Liver (tissue), 9 donors: ENCODE results near the gene RIIAD1. TPM values are rescaled to one million over a fixed set of nuclear protein-coding genes. Genes with fewer than 3 reads are reported as not detected.

Experiments used
- DNase-seq: peaks from one replicate; pipeline ENCODE4 v3.0.0-alpha.2; 2017; ENCODE audit warnings: low spot score
- H3K27ac ChIP-seq, 2 donors: one replicate each; pipeline ENCODE4 v1.7.0; 2013; ENCODE audit warnings: inconsistent platforms in 2 of 2, low read length in 2 of 2, control low read depth in 1 of 2, low read depth in 1 of 2, mild to moderate bottlenecking in 1 of 2
- H3K27me3 ChIP-seq, 4 donors: one replicate each; pipeline versions ENCODE4 v1.6.1 to v1.7.0; 2013; ENCODE audit warnings: low read length in 3 of 4, inconsistent platforms in 1 of 4, mild to moderate bottlenecking in 1 of 4, moderate library complexity in 1 of 4; ENCODE audit not compliant: control insufficient read depth in 4 of 4, insufficient read depth in 4 of 4
- H3K36me3 ChIP-seq, 4 donors: one replicate each; pipeline versions ENCODE4 v1.6.1 to v1.7.0; 2013; ENCODE audit warnings: low read length in 3 of 4, mild to moderate bottlenecking in 3 of 4, low read depth in 1 of 4, moderate library complexity in 1 of 4; ENCODE audit not compliant: control insufficient read depth in 4 of 4, insufficient read depth in 3 of 4
- H3K4me1 ChIP-seq, 4 donors: one replicate each; pipeline versions ENCODE4 v1.6.1 to v1.7.0; 2013; ENCODE audit warnings: low read length in 3 of 4, mild to moderate bottlenecking in 3 of 4, moderate library complexity in 1 of 4; ENCODE audit not compliant: control insufficient read depth in 4 of 4, insufficient read depth in 4 of 4
- H3K4me3 ChIP-seq, 3 donors: one replicate each; pipeline versions ENCODE4 v1.6.1 to v1.7.0; 2013; ENCODE audit warnings: low read length in 3 of 3, control low read depth in 1 of 3, low read depth in 1 of 3, mild to moderate bottlenecking in 1 of 3
- H3K9ac ChIP-seq, 2 donors: one replicate each; pipeline ENCODE4 v1.7.0; 2013; ENCODE audit warnings: low read length in 2 of 2, mild to moderate bottlenecking in 2 of 2, moderate library complexity in 2 of 2, control low read depth in 1 of 2, low read depth in 1 of 2
- H3K9me3 ChIP-seq, 4 donors: one replicate each; pipeline versions ENCODE4 v1.6.1 to v1.7.0; 2013; ENCODE audit warnings: low read length in 3 of 4; ENCODE audit not compliant: control insufficient read depth in 4 of 4
- EGR1 ChIP-seq, 2 donors: IDR thresholded peaks; 2 replicates each; pipeline ENCODE4 v1.6.1; 2016 to 2018; ENCODE audit warnings: antibody characterized with exemption in 2 of 2, low read depth in 2 of 2
- FOXA1 ChIP-seq: IDR thresholded peaks from 2 replicates; pipeline ENCODE4 v1.6.1; 2016; ENCODE audit warnings: antibody characterized with exemption
- FOXA2 ChIP-seq: IDR thresholded peaks from 2 replicates; pipeline ENCODE4 v1.6.1; 2016; ENCODE audit warnings: antibody characterized with exemption
- GABPA ChIP-seq, 2 donors: IDR thresholded peaks in 1 of 2; conservative IDR thresholded peaks in 1 of 2; 2 replicates each; pipeline ENCODE4 v1.6.1; 2016; ENCODE audit warnings: antibody characterized with exemption in 2 of 2, mild to moderate bottlenecking in 1 of 2, moderate library complexity in 1 of 2
- HNF4A ChIP-seq, 2 donors: conservative IDR thresholded peaks; 2 replicates each; pipeline ENCODE4 v1.6.1; 2016; ENCODE audit warnings: antibody characterized with exemption in 2 of 2, mild to moderate bottlenecking in 2 of 2
- HNF4G ChIP-seq: IDR thresholded peaks from 2 replicates; pipeline ENCODE4 v1.6.1; 2016; ENCODE audit warnings: antibody characterized with exemption
- JUND ChIP-seq, 2 donors: IDR thresholded peaks; 2 replicates each; pipeline ENCODE4 v1.6.1; 2016; ENCODE audit warnings: antibody characterized with exemption in 2 of 2
- NR2F2 ChIP-seq: IDR thresholded peaks from 2 replicates; pipeline ENCODE4 v1.6.1; 2016; ENCODE audit warnings: antibody characterized with exemption
- RAD21 ChIP-seq, 2 donors: IDR thresholded peaks; 2 replicates each; pipeline ENCODE4 v1.6.1; 2016; ENCODE audit warnings: antibody characterized with exemption in 2 of 2, mild to moderate bottlenecking in 2 of 2
- RXRA ChIP-seq, 2 donors: IDR thresholded peaks; 2 replicates each; pipeline ENCODE4 v1.6.1; 2017 to 2018; ENCODE audit warnings: antibody characterized with exemption in 2 of 2, mild to moderate bottlenecking in 1 of 2
- SP1 ChIP-seq: IDR thresholded peaks from 2 replicates; pipeline ENCODE4 v1.6.1; 2018; ENCODE audit warnings: antibody characterized with exemption, mild to moderate bottlenecking
- TAF1 ChIP-seq: conservative IDR thresholded peaks from 2 replicates; pipeline ENCODE4 v1.6.1; 2016; ENCODE audit warnings: antibody characterized with exemption, mild to moderate bottlenecking
- YY1 ChIP-seq: IDR thresholded peaks from 2 replicates; pipeline ENCODE4 v1.6.1; 2016; ENCODE audit warnings: antibody characterized with exemption, mild to moderate bottlenecking
- WGBS: extraction: QIAGEN DNeasy Blood & Tissue Kit; methylation state at CpG from one replicate; pipeline ENCODE4 v1.1.7; 2013; 5-methylcytosine and 5-hydroxymethylcytosine counted together
- polyA plus RNA-seq, 2 donors: library from polyadenylated mRNA; stranded (reverse) in 1 of 2; unstranded in 1 of 2; fragments of 200-250 nt in 1 of 2; fragments of >200 nt in 1 of 2; fragmentation: Nextera tagmentation in 1 of 2; extraction: Ambion mirVana in 1 of 2; gene quantifications; one replicate each; pipeline versions ENCODE4 v1.2.1 to v1.2.3, GENCODE V29; 2013 to 2015
- total RNA-seq, 2 donors: library from RNA; depleted of rRNA; stranded (reverse); fragments of >200 nt; gene quantifications; one replicate each; pipeline ENCODE4 v1.2.3, GENCODE V29; 2014
- TF ChIP-seq, protein P1 (sequence below): fragments of 150-350 bp; IDR thresholded peaks from 2 replicates; pipeline ENCODE4 v1.5.1; 2017; ENCODE audit warnings: improper control_type of control experiment, low read depth, low read length; ENCODE audit not compliant: missing input control
- TF ChIP-seq, protein P2 (sequence below): IDR thresholded peaks from 2 replicates; pipeline ENCODE4 v1.6.1; 2016; ENCODE audit warnings: antibody characterized with exemption, mild to moderate bottlenecking
- TF ChIP-seq, protein P3 (sequence below): IDR thresholded peaks from 2 replicates; pipeline ENCODE4 v1.6.1; 2016; ENCODE audit warnings: antibody characterized with exemption
- TF ChIP-seq, protein P4 (sequence below): IDR thresholded peaks from 2 replicates; pipeline ENCODE4 v1.6.1; 2016; ENCODE audit warnings: antibody characterized with exemption
- TF ChIP-seq, protein P5 (sequence below): IDR thresholded peaks from 2 replicates; pipeline ENCODE4 v1.6.1; 2016; ENCODE audit warnings: antibody characterized with exemption
- donor health status: healthy.
- donor health status: healthy.
- donor health status: healthy.
- donor health status: healthy.
- donor health status: healthy.

RIIAD1 gene
- total and polyA plus RNA-seq, 4 donors, result not detected

DNA sequence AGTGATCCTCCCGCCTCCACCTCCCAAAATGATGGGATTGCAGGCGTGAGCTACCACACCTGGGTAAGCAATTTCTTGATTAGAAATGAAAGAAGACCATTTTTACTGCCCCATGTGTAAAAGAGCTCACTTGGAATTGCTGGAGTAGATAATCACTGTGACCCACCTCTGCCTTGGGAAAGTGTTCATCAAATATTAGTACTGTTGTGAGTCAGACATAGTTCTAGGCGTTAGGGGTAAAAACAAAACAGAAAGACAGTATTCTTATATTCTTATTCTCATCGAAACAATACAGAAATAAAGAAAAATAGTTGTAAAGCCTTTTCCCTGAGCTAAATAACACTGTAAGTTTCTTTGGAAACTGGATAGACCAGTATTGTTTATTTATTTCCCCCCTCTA lies 40.9 kb upstream of the RIIAD1 start:
- Histone ChIP-seq H3K4me1 (no peaks in the 10 kb centered on the region), H3K27me3 (no peaks in the 10 kb centered on the region), H3K4me3 (no peak overlapping the region), H3K9ac (no peak overlapping the region), H3K9me3 (no peaks in the 10 kb centered on the region), H3K27ac (no peak overlapping the region), H3K36me3 (peaks cover 0 to 14% (median 3%) of the 10 kb centered on the region in 4 donors)
- no peak for TF ChIP-seq FOXA2
- TF ChIP-seq, protein P1, sequence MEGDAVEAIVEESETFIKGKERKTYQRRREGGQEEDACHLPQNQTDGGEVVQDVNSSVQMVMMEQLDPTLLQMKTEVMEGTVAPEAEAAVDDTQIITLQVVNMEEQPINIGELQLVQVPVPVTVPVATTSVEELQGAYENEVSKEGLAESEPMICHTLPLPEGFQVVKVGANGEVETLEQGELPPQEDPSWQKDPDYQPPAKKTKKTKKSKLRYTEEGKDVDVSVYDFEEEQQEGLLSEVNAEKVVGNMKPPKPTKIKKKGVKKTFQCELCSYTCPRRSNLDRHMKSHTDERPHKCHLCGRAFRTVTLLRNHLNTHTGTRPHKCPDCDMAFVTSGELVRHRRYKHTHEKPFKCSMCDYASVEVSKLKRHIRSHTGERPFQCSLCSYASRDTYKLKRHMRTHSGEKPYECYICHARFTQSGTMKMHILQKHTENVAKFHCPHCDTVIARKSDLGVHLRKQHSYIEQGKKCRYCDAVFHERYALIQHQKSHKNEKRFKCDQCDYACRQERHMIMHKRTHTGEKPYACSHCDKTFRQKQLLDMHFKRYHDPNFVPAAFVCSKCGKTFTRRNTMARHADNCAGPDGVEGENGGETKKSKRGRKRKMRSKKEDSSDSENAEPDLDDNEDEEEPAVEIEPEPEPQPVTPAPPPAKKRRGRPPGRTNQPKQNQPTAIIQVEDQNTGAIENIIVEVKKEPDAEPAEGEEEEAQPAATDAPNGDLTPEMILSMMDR, result no peak
- TF ChIP-seq, protein P2, sequence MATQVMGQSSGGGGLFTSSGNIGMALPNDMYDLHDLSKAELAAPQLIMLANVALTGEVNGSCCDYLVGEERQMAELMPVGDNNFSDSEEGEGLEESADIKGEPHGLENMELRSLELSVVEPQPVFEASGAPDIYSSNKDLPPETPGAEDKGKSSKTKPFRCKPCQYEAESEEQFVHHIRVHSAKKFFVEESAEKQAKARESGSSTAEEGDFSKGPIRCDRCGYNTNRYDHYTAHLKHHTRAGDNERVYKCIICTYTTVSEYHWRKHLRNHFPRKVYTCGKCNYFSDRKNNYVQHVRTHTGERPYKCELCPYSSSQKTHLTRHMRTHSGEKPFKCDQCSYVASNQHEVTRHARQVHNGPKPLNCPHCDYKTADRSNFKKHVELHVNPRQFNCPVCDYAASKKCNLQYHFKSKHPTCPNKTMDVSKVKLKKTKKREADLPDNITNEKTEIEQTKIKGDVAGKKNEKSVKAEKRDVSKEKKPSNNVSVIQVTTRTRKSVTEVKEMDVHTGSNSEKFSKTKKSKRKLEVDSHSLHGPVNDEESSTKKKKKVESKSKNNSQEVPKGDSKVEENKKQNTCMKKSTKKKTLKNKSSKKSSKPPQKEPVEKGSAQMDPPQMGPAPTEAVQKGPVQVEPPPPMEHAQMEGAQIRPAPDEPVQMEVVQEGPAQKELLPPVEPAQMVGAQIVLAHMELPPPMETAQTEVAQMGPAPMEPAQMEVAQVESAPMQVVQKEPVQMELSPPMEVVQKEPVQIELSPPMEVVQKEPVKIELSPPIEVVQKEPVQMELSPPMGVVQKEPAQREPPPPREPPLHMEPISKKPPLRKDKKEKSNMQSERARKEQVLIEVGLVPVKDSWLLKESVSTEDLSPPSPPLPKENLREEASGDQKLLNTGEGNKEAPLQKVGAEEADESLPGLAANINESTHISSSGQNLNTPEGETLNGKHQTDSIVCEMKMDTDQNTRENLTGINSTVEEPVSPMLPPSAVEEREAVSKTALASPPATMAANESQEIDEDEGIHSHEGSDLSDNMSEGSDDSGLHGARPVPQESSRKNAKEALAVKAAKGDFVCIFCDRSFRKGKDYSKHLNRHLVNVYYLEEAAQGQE, result no peak
- TF ChIP-seq GABPA (IDR thresholded peaks at IDR 0.05 in 1 of 2, conservative IDR thresholded peaks at IDR 0.05 in 1 of 2), result no peak
- TF ChIP-seq TAF1, result no peak
- no peak for TF ChIP-seq EGR1 (IDR thresholded peaks at IDR 0.05; ENCODE audit: low read depth in 2 of 2)
- TF ChIP-seq, protein P3, sequence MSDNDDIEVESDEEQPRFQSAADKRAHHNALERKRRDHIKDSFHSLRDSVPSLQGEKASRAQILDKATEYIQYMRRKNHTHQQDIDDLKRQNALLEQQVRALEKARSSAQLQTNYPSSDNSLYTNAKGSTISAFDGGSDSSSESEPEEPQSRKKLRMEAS, result no peak
- no peak for TF ChIP-seq RAD21 (IDR thresholded peaks at IDR 0.05)
- TF ChIP-seq, protein P4, sequence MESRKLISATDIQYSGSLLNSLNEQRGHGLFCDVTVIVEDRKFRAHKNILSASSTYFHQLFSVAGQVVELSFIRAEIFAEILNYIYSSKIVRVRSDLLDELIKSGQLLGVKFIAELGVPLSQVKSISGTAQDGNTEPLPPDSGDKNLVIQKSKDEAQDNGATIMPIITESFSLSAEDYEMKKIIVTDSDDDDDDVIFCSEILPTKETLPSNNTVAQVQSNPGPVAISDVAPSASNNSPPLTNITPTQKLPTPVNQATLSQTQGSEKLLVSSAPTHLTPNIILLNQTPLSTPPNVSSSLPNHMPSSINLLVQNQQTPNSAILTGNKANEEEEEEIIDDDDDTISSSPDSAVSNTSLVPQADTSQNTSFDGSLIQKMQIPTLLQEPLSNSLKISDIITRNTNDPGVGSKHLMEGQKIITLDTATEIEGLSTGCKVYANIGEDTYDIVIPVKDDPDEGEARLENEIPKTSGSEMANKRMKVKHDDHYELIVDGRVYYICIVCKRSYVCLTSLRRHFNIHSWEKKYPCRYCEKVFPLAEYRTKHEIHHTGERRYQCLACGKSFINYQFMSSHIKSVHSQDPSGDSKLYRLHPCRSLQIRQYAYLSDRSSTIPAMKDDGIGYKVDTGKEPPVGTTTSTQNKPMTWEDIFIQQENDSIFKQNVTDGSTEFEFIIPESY, result no peak
- TF ChIP-seq NR2F2, result no peak
- no peak for TF ChIP-seq JUND (IDR thresholded peaks at IDR 0.05)
- TF ChIP-seq YY1, result no peak
- no peak for TF ChIP-seq SP1
- TF ChIP-seq RXRA (IDR thresholded peaks at IDR 0.05), result no peak
- no peak for DNase-seq
- 81% methylated on average over 4 of the region's 4 CpGs for WGBS

DNA sequence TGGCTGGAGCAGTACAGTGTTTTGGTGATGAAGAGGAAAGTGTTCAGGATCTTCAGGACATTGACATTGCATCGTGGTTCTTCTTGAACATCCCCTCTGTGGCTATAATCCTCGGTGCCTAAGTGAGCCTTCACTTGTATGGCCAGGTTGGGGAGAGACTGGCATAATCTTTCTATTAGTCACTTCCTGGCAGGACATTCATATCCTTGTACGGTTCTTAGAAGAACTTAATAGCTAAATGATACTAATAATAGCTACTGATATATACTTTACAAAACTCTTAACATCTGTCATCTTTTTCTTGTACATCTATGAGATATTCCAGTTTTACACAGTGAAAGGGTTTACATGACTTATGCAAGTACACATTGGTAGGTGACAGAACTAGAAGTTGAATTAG lies 40.5 kb upstream of the RIIAD1 start:
- TF ChIP-seq HNF4A (conservative IDR thresholded peaks at IDR 0.05), result no peak
- no peak for TF ChIP-seq HNF4G
- TF ChIP-seq YY1, result no peak
- TF ChIP-seq, protein P1, result no peak
- no peak for TF ChIP-seq SP1
- TF ChIP-seq NR2F2, result no peak
- no peak for TF ChIP-seq JUND (IDR thresholded peaks at IDR 0.05)
- no peak for TF ChIP-seq TAF1
- TF ChIP-seq GABPA (IDR thresholded peaks at IDR 0.05 in 1 of 2, conservative IDR thresholded peaks at IDR 0.05 in 1 of 2), result no peak
- TF ChIP-seq, protein P5, sequence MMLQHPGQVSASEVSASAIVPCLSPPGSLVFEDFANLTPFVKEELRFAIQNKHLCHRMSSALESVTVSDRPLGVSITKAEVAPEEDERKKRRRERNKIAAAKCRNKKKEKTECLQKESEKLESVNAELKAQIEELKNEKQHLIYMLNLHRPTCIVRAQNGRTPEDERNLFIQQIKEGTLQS, result no peak
- no peak for TF ChIP-seq RAD21 (IDR thresholded peaks at IDR 0.05)
- TF ChIP-seq RXRA (IDR thresholded peaks at IDR 0.05), result no peak
- TF ChIP-seq, protein P3, result no peak
- no peak for TF ChIP-seq EGR1 (IDR thresholded peaks at IDR 0.05; ENCODE audit: low read depth in 2 of 2)
- TF ChIP-seq, protein P4, result no peak
- TF ChIP-seq FOXA1, result no peak
- Histone ChIP-seq H3K36me3 (peaks cover 0 to 14% (median 3%) of the 10 kb centered on the region in 4 donors), H3K27me3 (no peaks in the 10 kb centered on the region), H3K9me3 (no peaks in the 10 kb centered on the region), H3K4me3 (no peak overlapping the region), H3K9ac (no peak overlapping the region), H3K4me1 (no peaks in the 10 kb centered on the region), H3K27ac (no peak overlapping the region)
- DNase-seq, result no peak
- 69% methylated on average over 3 of the region's 3 CpGs for WGBS
